22Rv1 (cell line): ENCODE results near the gene USP28.

Source experiments
- H3K27ac ChIP-seq: fragments of 450-650 bp; 2 replicates; pipeline ENCODE4 v1.5.1; 2017
- ZFX ChIP-seq: fragments of 450-650 bp; IDR thresholded peaks from 2 replicates; pipeline ENCODE4 v1.6.1; 2017; ENCODE audit warnings: antibody characterized with exemption, borderline replicate concordance
- TF ChIP-seq, protein P1 (sequence below): fragments of 450-650 bp; IDR thresholded peaks from 2 replicates; pipeline ENCODE4 v1.5.1; 2017; ENCODE audit warnings: mild to moderate bottlenecking

Gene USP28

DNA sequence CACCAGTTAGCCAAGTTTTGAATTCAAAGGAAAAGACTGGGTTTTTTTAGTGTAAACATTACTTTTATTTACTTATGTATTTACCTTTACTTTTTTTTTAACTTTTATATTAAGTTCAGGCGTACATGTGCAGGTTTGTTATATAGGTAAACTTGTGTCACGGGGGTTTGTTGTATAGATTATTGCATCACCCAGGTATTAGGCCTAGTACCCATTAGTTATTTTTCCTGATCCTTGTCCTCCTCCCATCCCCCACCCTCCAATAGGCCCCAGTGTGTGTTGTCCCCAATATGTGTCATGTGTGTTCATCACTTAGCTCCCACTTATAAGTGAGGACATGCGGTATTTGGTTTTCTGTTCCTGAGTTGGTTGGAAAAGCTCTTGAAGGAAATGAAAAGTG lies 122.4 kb downstream of the USP28 start:
- TF ChIP-seq ZFX = no peak
- TF ChIP-seq, protein P1, sequence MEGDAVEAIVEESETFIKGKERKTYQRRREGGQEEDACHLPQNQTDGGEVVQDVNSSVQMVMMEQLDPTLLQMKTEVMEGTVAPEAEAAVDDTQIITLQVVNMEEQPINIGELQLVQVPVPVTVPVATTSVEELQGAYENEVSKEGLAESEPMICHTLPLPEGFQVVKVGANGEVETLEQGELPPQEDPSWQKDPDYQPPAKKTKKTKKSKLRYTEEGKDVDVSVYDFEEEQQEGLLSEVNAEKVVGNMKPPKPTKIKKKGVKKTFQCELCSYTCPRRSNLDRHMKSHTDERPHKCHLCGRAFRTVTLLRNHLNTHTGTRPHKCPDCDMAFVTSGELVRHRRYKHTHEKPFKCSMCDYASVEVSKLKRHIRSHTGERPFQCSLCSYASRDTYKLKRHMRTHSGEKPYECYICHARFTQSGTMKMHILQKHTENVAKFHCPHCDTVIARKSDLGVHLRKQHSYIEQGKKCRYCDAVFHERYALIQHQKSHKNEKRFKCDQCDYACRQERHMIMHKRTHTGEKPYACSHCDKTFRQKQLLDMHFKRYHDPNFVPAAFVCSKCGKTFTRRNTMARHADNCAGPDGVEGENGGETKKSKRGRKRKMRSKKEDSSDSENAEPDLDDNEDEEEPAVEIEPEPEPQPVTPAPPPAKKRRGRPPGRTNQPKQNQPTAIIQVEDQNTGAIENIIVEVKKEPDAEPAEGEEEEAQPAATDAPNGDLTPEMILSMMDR = no peak
- no peak overlapping the region for H3K27ac ChIP-seq
